Endothelial cell of umbilical vein (primary cell): Measurements from ENCODE around the gene SEMA6A. TPM values are rescaled to one million over a fixed set of nuclear protein-coding genes. Genes with fewer than 3 reads are reported as not detected.

ENCODE experiments used
- BruUV-seq: library from RNA; stranded (reverse); fragments of 400-500 nt; replicated peaks from 2 replicates; lab custom pipeline; 2021; lab: Mats Ljungman, UMichigan
- CTCF ChIA-PET: fragments of 300-600, 350-600 bp; sonication (Branson Sonifier 250); formaldehyde crosslinking; loops from one replicate; lab custom pipeline; 2021; ENCODE audit warnings: antibody characterized with exemption, inconsistent platforms; lab: Charles Lee
- POLR2A ChIA-PET: fragments of 300-600, 350-600 bp; sonication (Branson Sonifier 250); formaldehyde crosslinking; loops from one replicate; lab custom pipeline; 2021; ENCODE audit warnings: antibody characterized with exemption, inconsistent platforms; lab: Charles Lee
- DNase-seq: peaks from one replicate; pipeline ENCODE4 v3.0.0-alpha.2; 2011; ENCODE audit warnings: low read depth, low spot score
- FAIRE-seq: peaks from 2 replicates; lab custom pipeline; 2011; peaks lifted over from hg19 to GRCh38; lab: Jason Lieb, UNC
- H2AFZ ChIP-seq: 2 replicates; pipeline ENCODE4 v1.6.0; 2012; ENCODE audit warnings: low read depth, low read length, control low read depth, inconsistent platforms
- H3K27ac ChIP-seq: 2 replicates; pipeline ENCODE4 v1.5.1; 2011; ENCODE audit warnings: low read depth, mild to moderate bottlenecking, control low read depth, low read length, moderate library complexity; ENCODE audit not compliant: insufficient read depth
- H3K27me3 ChIP-seq, 2 experiments: 2 replicates each; pipeline versions ENCODE4 v1.6.0 to v1.6.1; 2011; ENCODE audit warnings: low read length in 2 of 2, mixed read lengths in 1 of 2; ENCODE audit not compliant: control insufficient read depth in 2 of 2, insufficient read depth in 2 of 2
- H3K36me3 ChIP-seq, 2 experiments: 2 replicates in 1 of 2; 3 replicates in 1 of 2; pipeline ENCODE4 v1.5.1; 2011; ENCODE audit warnings: low read length in 2 of 2, mild to moderate bottlenecking in 1 of 2, moderate library complexity in 1 of 2; ENCODE audit not compliant: control insufficient read depth in 2 of 2, insufficient read depth in 2 of 2; ENCODE audit errors: extremely low read depth in 1 of 2
- H3K4me1 ChIP-seq: 3 replicates; pipeline ENCODE4 v1.5.1; 2011; ENCODE audit warnings: mild to moderate bottlenecking, low read length; ENCODE audit not compliant: control insufficient read depth, insufficient read depth; ENCODE audit errors: extremely low read depth
- H3K4me2 ChIP-seq: 2 replicates; pipeline ENCODE4 v1.6.1; 2011; ENCODE audit warnings: low read length, control low read depth, mixed read lengths; ENCODE audit not compliant: insufficient read depth
- H3K4me3 ChIP-seq, 3 experiments: fragments of 200-600 bp in 1 of 3; sonication (generic), shearing (Covaris generic) in 1 of 3; replicated peaks in 1 of 3; 2 replicates each; pipeline ENCODE4 v1.5.1; 2011 to 2016; ENCODE audit warnings: control low read depth in 3 of 3, low read length in 3 of 3, mild to moderate bottlenecking in 2 of 3, inconsistent platforms in 1 of 3, low read depth in 1 of 3, moderate library complexity in 1 of 3; ENCODE audit not compliant: insufficient read depth in 1 of 3
- H3K79me2 ChIP-seq: 2 replicates; pipeline ENCODE4 v1.6.0; 2012; ENCODE audit warnings: low read length, inconsistent platforms; ENCODE audit not compliant: control insufficient read depth, insufficient read depth
- H3K9ac ChIP-seq: replicated peaks from 2 replicates; pipeline ENCODE3; 2011; ENCODE audit warnings: low read length, control low read depth; ENCODE audit not compliant: insufficient read depth; ENCODE audit errors: extremely low read depth
- H3K9me1 ChIP-seq: replicated peaks from 3 replicates; pipeline ENCODE4 v1.6.0; 2011; ENCODE audit warnings: mild to moderate bottlenecking, low read length; ENCODE audit not compliant: control insufficient read depth, insufficient read depth; ENCODE audit errors: extremely low read depth
- H3K9me3 ChIP-seq: replicated peaks from 2 replicates; pipeline ENCODE4 v1.5.1; 2012; ENCODE audit warnings: low read length, inconsistent platforms; ENCODE audit not compliant: control insufficient read depth, insufficient read depth
- H4K20me1 ChIP-seq: replicated peaks from 2 replicates; pipeline ENCODE3; 2011; ENCODE audit warnings: mild to moderate bottlenecking, low read length; ENCODE audit not compliant: control insufficient read depth, insufficient read depth; ENCODE audit errors: extremely low read depth
- EZH2 ChIP-seq: IDR thresholded peaks from 2 replicates; pipeline ENCODE4 v1.6.1; 2012; ENCODE audit warnings: borderline replicate concordance, low read depth, mild to moderate bottlenecking, moderate library complexity, low read length, inconsistent platforms; ENCODE audit not compliant: severe bottlenecking
- FOS ChIP-seq: IDR thresholded peaks from 2 replicates; pipeline ENCODE4 v1.6.1; 2011; ENCODE audit warnings: mild to moderate bottlenecking, low read length, moderate library complexity, borderline replicate concordance; ENCODE audit not compliant: insufficient read depth
- GATA2 ChIP-seq: IDR thresholded peaks from 2 replicates; pipeline ENCODE4 v1.7.0; 2011; ENCODE audit warnings: low read depth, mild to moderate bottlenecking, moderate library complexity, mixed read lengths, low read length; ENCODE audit not compliant: insufficient read length, insufficient read depth
- JUN ChIP-seq: IDR thresholded peaks from 2 replicates; pipeline ENCODE4 v1.6.1; 2011; ENCODE audit warnings: borderline replicate concordance, low read depth; ENCODE audit not compliant: insufficient read length, insufficient read depth
- MAX ChIP-seq: IDR thresholded peaks from 2 replicates; pipeline ENCODE4 v1.6.1; 2011; ENCODE audit not compliant: insufficient read depth, insufficient read length
- MYC ChIP-seq: IDR thresholded peaks from one replicate; pipeline ENCODE4 v1.6.1; 2011; ENCODE audit warnings: mild to moderate bottlenecking, low read depth, low read length
- POLR2A ChIP-seq: IDR thresholded peaks from 2 replicates; pipeline ENCODE4 v1.6.1; 2012; ENCODE audit warnings: low read depth, mild to moderate bottlenecking, control low read depth, low read length
- POLR2AphosphoS5 ChIP-seq: IDR thresholded peaks from 2 replicates; pipeline ENCODE4 v1.6.1; 2012; ENCODE audit warnings: low read depth, mild to moderate bottlenecking, control low read depth, low read length, moderate library complexity; ENCODE audit not compliant: insufficient read depth
- dilution Hi-C: fragments of 300-500 bp; cut with MboI; formaldehyde crosslinking; loops from one replicate; pipeline ENCODE4 v1.15.0; 2019; ENCODE audit warnings: low sequenced_read_pairs; ENCODE audit not compliant: extremely low pct_ligation_motif_present
- intact Hi-C: fragments of 100-400 bp; cut with micrococcal nuclease; formaldehyde crosslinking; loops from one replicate; pipeline ENCODE4 v1.10.0; 2022
- polyA plus RNA-seq, 4 experiments: library from polyadenylated mRNA; depleted of rRNA in 3 of 4; stranded (reverse) in 3 of 4; unstranded in 1 of 4; fragments of >200 nt; gene quantifications; 2 replicates each; pipeline versions ENCODE4 v1.2.1 to v1.2.3, GENCODE V29; 2011 to 2012; ENCODE audit warnings: missing spikeins in 1 of 4
- total RNA-seq: library from RNA; stranded (reverse); gene quantifications from 2 replicates; pipeline ENCODE4 v1.2.3, GENCODE V29; 2021
- TF ChIP-seq, protein P1 (sequence below), 2 donors: IDR thresholded peaks; 1 replicate in 1 of 2; 2 replicates in 1 of 2; pipeline ENCODE4 v1.5.1; 2011; ENCODE audit warnings: low read length in 2 of 2, mild to moderate bottlenecking in 2 of 2, moderate library complexity in 2 of 2, control low read depth in 1 of 2, inconsistent platforms in 1 of 2, low read depth in 1 of 2; ENCODE audit not compliant: insufficient read depth in 1 of 2; ENCODE audit errors: extremely low read depth in 1 of 2

Gene SEMA6A
- total and polyA plus RNA-seq, 2 donors (not counting 3 experiments of a cell fraction or from before 2014, with no cell fraction given), result 0.43 to 1.5 TPM

- BruUV-seq, result no TSS peak
- no peak for TF ChIP-seq MAX
- no peak for TF ChIP-seq MYC
- TF ChIP-seq POLR2AphosphoS5, result no peak
- no peak for TF ChIP-seq FOS
- TF ChIP-seq EZH2, result no peak
- TF ChIP-seq JUN, result no peak
- TF ChIP-seq GATA2, result no peak
- no peak for TF ChIP-seq POLR2A
- TF ChIP-seq, protein P1, sequence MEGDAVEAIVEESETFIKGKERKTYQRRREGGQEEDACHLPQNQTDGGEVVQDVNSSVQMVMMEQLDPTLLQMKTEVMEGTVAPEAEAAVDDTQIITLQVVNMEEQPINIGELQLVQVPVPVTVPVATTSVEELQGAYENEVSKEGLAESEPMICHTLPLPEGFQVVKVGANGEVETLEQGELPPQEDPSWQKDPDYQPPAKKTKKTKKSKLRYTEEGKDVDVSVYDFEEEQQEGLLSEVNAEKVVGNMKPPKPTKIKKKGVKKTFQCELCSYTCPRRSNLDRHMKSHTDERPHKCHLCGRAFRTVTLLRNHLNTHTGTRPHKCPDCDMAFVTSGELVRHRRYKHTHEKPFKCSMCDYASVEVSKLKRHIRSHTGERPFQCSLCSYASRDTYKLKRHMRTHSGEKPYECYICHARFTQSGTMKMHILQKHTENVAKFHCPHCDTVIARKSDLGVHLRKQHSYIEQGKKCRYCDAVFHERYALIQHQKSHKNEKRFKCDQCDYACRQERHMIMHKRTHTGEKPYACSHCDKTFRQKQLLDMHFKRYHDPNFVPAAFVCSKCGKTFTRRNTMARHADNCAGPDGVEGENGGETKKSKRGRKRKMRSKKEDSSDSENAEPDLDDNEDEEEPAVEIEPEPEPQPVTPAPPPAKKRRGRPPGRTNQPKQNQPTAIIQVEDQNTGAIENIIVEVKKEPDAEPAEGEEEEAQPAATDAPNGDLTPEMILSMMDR (IDR thresholded peaks at IDR 0.05; ENCODE audit: extremely low read depth in 1 of 2, insufficient read depth in 1 of 2, low read depth in 1 of 2, low read length in 2 of 2), result no peak
- Histone ChIP-seq H3K4me2 (no peak overlapping the region), H3K36me3 (no peaks in the 10 kb centered on the region), H2AFZ (no peak overlapping the region), H3K27ac (no peak overlapping the region), H3K9ac (no peak overlapping the region), H3K9me1 (no peaks in the 10 kb centered on the region), H3K4me1 (no peaks in the 10 kb centered on the region), H3K9me3 (no peaks in the 10 kb centered on the region), H4K20me1 (no peaks in the 10 kb centered on the region), H3K4me3 (no peak overlapping the region), H3K27me3 (no peaks in the 10 kb centered on the region), H3K79me2 (no peaks in the 10 kb centered on the region)
- FAIRE-seq, result no peak
- CTCF ChIA-PET, result no interaction called here
- dilution Hi-C loops, result no loop called here
- no peak for DNase-seq
- intact Hi-C loops, result loop anchor here (5.0 kb wide), 1 partner anchor 413 kb away; no protein-coding TSS in a partner anchor
- POLR2A ChIA-PET, result no interaction called here
Observed at GRCh38 chr5:116464144-116464708, 110.4 kb downstream of the SEMA6A start.
